HG03439 (cell line): ENCODE data around the gene CRYBG1.
"Not testable (repeated sequence)": the region's sequence is repeated elsewhere in the genome, so short reads cannot be mapped to it uniquely, and the experiment has no call there.

Experiments
- ATAC-seq: cut with Tn5 transposase; IDR thresholded peaks from one replicate; pipeline ENCODE4 v1.9.1; 2021; ENCODE audit warnings: mild to moderate bottlenecking, moderate library complexity; ENCODE audit not compliant: unreplicated experiment

The CRYBG1 gene

GRCh38 chr6:106490974-106491373 lies 130.5 kb downstream of the CRYBG1 start:
- ATAC-seq: no peak

GRCh38 chr6:106495014-106495413 lies 134.5 kb downstream of the CRYBG1 start:
- ATAC-seq: no peak

GRCh38 chr6:106496823-106497222 lies 136.3 kb downstream of the CRYBG1 start:
- ATAC-seq: no peak

- ATAC-seq: no peak
Observed at GRCh38 chr6:106501960-106502371, 141.4 kb downstream of the CRYBG1 start.

GRCh38 chr6:106502559-106502958 lies 142.0 kb downstream of the CRYBG1 start:
- no peak for ATAC-seq

- no peak for ATAC-seq
Observed at GRCh38 chr6:106508277-106508676, 147.8 kb downstream of the CRYBG1 start.

GRCh38 chr6:106508834-106509233 lies 148.3 kb downstream of the CRYBG1 start:
- no peak for ATAC-seq

GRCh38 chr6:106509420-106510089 lies 149.0 kb downstream of the CRYBG1 start:
- no peak for ATAC-seq

GRCh38 chr6:106510090-106510970 lies 149.8 kb downstream of the CRYBG1 start:
- no peak for ATAC-seq

GRCh38 chr6:106511288-106512047 lies 151.0 kb downstream of the CRYBG1 start:
- ATAC-seq: no peak

- peak; percentile 61 for ATAC-seq
Observed at GRCh38 chr6:106512048-106512967, 151.8 kb downstream of the CRYBG1 start.

GRCh38 chr6:106512968-106513574 lies 152.6 kb downstream of the CRYBG1 start:
- ATAC-seq: peak; percentile 4

GRCh38 chr6:106513808-106514582 lies 153.5 kb downstream of the CRYBG1 start:
- no peak for ATAC-seq

GRCh38 chr6:106514583-106514885 lies 154.0 kb downstream of the CRYBG1 start:
- ATAC-seq: no peak

GRCh38 chr6:106515582-106515981 lies 155.1 kb downstream of the CRYBG1 start:
- ATAC-seq: not testable (repeated sequence)

GRCh38 chr6:106516616-106517015 lies 156.1 kb downstream of the CRYBG1 start:
- no peak for ATAC-seq

- ATAC-seq: no peak
Observed at GRCh38 chr6:106517706-106518105, 157.2 kb downstream of the CRYBG1 start.

GRCh38 chr6:106518748-106519147 lies 158.2 kb downstream of the CRYBG1 start:
- ATAC-seq: no peak
